ENCODE measurements around the gene EIF3F.

Gene EIF3F

GRCh38 chr11:7994581-7995278 is 7.6 kb downstream of the EIF3F start:
- DNase-seq = no peak

- DNase-seq = no peak
These were observed 12.7 kb downstream of the EIF3F start for GRCh38 chr11:7999795-8000194.

- DNase-seq = no peak
These were observed 13.3 kb downstream of the EIF3F start for GRCh38 chr11:8000390-8000789.

- no peak for DNase-seq
These were observed 15.5 kb downstream of the EIF3F start for GRCh38 chr11:8002676-8003075.

- DNase-seq = no peak
These were observed 16.1 kb downstream of the EIF3F start for GRCh38 chr11:8003187-8003586.

GRCh38 chr11:8004008-8004407 is 16.9 kb downstream of the EIF3F start:
- DNase-seq = no peak

- DNase-seq = no peak
These were observed 18.4 kb downstream of the EIF3F start for GRCh38 chr11:8005556-8005955.

GRCh38 chr11:8006349-8006977 is 19.3 kb downstream of the EIF3F start:
- peak; percentile 69 for DNase-seq

- no peak for DNase-seq
These were observed 21.1 kb downstream of the EIF3F start for GRCh38 chr11:8008212-8008611.

- DNase-seq = no peak
These were observed 22.7 kb downstream of the EIF3F start for GRCh38 chr11:8009856-8010255.

- DNase-seq = no peak
These were observed 24.2 kb downstream of the EIF3F start for GRCh38 chr11:8011371-8011770.

GRCh38 chr11:8011981-8012444 is 24.9 kb downstream of the EIF3F start:
- peak; percentile 91 for DNase-seq

GRCh38 chr11:8013833-8014232 is 26.7 kb downstream of the EIF3F start:
- no peak for DNase-seq

- DNase-seq = peak; percentile 56
These were observed 28.7 kb downstream of the EIF3F start for GRCh38 chr11:8015753-8016239.

- DNase-seq = no peak
These were observed 29.3 kb downstream of the EIF3F start for GRCh38 chr11:8016440-8016839.

GRCh38 chr11:8017071-8017470 is 29.9 kb downstream of the EIF3F start:
- no peak for DNase-seq

GRCh38 chr11:8017894-8018483 is 30.9 kb downstream of the EIF3F start:
- no peak for DNase-seq

GRCh38 chr11:8018484-8019313 is 31.6 kb downstream of the EIF3F start:
- DNase-seq = no peak

- DNase-seq = peak; percentile 26
These were observed 32.4 kb downstream of the EIF3F start for GRCh38 chr11:8019314-8020243.

- no peak for DNase-seq
These were observed 33.1 kb downstream of the EIF3F start for GRCh38 chr11:8020244-8020597.

GRCh38 chr11:8021920-8022319 is 34.8 kb downstream of the EIF3F start:
- no peak for DNase-seq

GRCh38 chr11:8022876-8023275 is 35.7 kb downstream of the EIF3F start:
- DNase-seq = no peak

All from NCI-H226 (cell line).